ENCODE data around the gene TAB2.
A peak's percentile ranks its signal among the peaks of the same experiment; 100 is the strongest.

TAB2 gene

GRCh38 chr6:149317644-149318571 lies at the start of gene TAB2:
Gene TAB2 (plus strand): TSS chr6:149317712. CDS start chr6:149369998, 52,286 bp downstream.
- TF ChIP-seq CTCF (IDR thresholded peaks at IDR 0.05; ENCODE audit: low read depth, low read length) = no peak
- peak within 1 kb of the TSS; percentile 75 for H3K4me3 ChIP-seq (ENCODE audit: low read depth, low read length)
- peak; percentile 23 for DNase-seq (ENCODE audit: low read depth, low spot score)
- in situ Hi-C loops (cut with HindIII; ENCODE audit: low sequenced_read_pairs) = no loop called here

GRCh38 chr6:149268146-149268545 lies 49.4 kb upstream of the TAB2 start:
- no peak for DNase-seq (ENCODE audit: low read depth, low spot score)
- H3K4me3 ChIP-seq (ENCODE audit: low read depth, low read length) = no peak overlapping the region
- in situ Hi-C loops (cut with HindIII; ENCODE audit: low sequenced_read_pairs) = no loop called here
- TF ChIP-seq CTCF (IDR thresholded peaks at IDR 0.05; ENCODE audit: low read depth, low read length) = no peak

- in situ Hi-C loops (cut with HindIII; ENCODE audit: low sequenced_read_pairs) = no loop called here
- no peak for TF ChIP-seq CTCF (IDR thresholded peaks at IDR 0.05; ENCODE audit: low read depth, low read length)
- peak; percentile 64 for DNase-seq (ENCODE audit: low read depth, low spot score)
- H3K4me3 ChIP-seq (ENCODE audit: low read depth, low read length) = no peak overlapping the region
These were observed 48.7 kb upstream of the TAB2 start for GRCh38 chr6:149268768-149269167.

- no peak for TF ChIP-seq CTCF (IDR thresholded peaks at IDR 0.05; ENCODE audit: low read depth, low read length)
- in situ Hi-C loops (cut with HindIII; ENCODE audit: low sequenced_read_pairs) = no loop called here
- no peak for DNase-seq (ENCODE audit: low read depth, low spot score)
- no peak overlapping the region for H3K4me3 ChIP-seq (ENCODE audit: low read depth, low read length)
These were observed 46.9 kb upstream of the TAB2 start for GRCh38 chr6:149270616-149271015.

GRCh38 chr6:149271348-149272340 lies 45.9 kb upstream of the TAB2 start:
- in situ Hi-C loops (cut with HindIII; ENCODE audit: low sequenced_read_pairs) = no loop called here
- H3K4me3 ChIP-seq (ENCODE audit: low read depth, low read length) = no peak overlapping the region
- TF ChIP-seq CTCF (IDR thresholded peaks at IDR 0.05; ENCODE audit: low read depth, low read length) = no peak
- DNase-seq (ENCODE audit: low read depth, low spot score) = peak; percentile 13

- in situ Hi-C loops (cut with HindIII; ENCODE audit: low sequenced_read_pairs) = no loop called here
- no peak for TF ChIP-seq CTCF (IDR thresholded peaks at IDR 0.05; ENCODE audit: low read depth, low read length)
- no peak for DNase-seq (ENCODE audit: low read depth, low spot score)
- no peak overlapping the region for H3K4me3 ChIP-seq (ENCODE audit: low read depth, low read length)
These were observed 44.2 kb upstream of the TAB2 start for GRCh38 chr6:149273318-149273717.

All from astrocyte of the spinal cord (primary cell).